DMS79 treated with DMSO at 0.1 percent for 48 hours (cell line): ENCODE measurements around the gene ART5.
"Not testable (repeated sequence)": the region's sequence is repeated elsewhere in the genome, so short reads cannot be mapped to it uniquely, and the experiment has no call there.

ENCODE experiments used
- DNase-seq: peaks from one replicate; lab custom pipeline; 2025; lab: John Stamatoyannopoulos, UW

Gene ART5

GRCh38 chr11:3617990-3618389 is 23.8 kb downstream of the ART5 start:
- no peak for DNase-seq

- peak; percentile 14 for DNase-seq
Measured at GRCh38 chr11:3616721-3617460, 24.9 kb downstream of the ART5 start.

GRCh38 chr11:3615998-3616397 is 25.8 kb downstream of the ART5 start:
- DNase-seq, result peak; percentile 15

- no peak for DNase-seq
Measured at GRCh38 chr11:3614742-3615171, 27.0 kb downstream of the ART5 start.

DNA sequence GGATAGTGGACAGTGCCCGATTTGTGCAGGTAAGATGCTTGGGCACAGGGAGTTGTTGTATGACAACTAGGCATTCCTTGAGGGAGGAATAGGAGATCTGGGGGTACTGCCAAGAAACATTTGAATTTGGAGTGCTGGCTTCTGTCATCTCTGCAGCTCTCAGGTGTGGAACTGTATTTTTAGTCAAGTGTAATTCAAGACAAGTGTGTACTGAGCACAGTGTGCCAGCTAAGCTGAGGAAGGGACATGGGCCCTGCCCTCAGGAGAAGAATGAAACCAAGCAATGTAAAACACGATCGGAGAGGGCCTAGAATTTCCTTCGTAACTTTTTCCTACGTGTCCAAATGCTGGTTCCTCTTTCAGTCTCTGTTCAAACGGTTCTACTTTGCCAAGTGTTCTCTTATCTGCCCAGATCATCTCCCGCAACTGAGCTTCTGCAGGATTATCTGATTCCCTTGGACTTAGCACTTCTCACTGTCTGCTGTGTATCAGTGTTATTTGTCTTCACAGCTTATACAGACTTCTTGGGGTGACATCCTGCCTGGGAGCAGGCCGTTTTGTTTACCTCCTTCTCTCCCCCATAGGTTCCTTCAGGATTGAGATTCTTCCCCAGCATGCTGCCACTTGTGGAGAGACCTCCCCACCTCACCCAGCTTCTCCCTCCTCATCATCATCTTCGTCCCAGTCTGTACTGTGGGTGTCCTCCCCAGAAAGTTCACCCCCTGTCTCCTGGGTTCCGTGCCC is 27.6 kb downstream of the ART5 start:
- peak; percentile 28 for DNase-seq

DNA sequence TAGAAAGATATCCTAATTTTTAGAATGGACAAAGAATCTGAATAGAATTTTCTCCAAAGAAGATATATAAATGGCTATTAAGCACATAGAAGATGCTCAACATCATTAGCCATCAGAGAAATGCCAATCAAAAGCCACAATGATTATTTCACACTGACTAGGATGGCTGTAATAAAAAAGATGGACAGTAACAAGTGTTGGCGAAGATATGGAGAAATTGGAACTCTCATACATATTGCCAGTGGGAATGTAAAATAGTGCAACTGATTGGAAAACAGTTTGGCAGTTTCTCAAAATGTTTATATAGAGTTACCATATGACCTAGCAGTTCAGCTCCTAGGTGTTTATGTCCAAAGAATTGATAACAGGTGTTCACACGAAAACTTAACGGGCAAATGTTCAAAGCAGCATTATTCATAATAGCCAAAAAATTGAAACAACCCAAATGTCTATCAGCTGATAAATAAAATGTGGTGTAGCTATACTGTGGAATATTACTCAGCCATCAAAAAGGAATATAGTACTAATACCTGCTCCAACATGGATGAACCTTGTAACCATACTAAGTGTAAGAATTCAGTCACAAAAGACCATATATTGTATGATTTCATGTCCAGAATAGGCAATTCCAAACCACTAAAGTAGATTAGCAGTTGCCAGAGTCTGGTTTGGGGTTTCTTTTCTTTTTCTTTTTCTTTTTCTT is 29.7 kb downstream of the ART5 start:
- DNase-seq, result no peak

- no peak for DNase-seq
Measured at GRCh38 chr11:3610846-3611245, 30.9 kb downstream of the ART5 start.

DNA sequence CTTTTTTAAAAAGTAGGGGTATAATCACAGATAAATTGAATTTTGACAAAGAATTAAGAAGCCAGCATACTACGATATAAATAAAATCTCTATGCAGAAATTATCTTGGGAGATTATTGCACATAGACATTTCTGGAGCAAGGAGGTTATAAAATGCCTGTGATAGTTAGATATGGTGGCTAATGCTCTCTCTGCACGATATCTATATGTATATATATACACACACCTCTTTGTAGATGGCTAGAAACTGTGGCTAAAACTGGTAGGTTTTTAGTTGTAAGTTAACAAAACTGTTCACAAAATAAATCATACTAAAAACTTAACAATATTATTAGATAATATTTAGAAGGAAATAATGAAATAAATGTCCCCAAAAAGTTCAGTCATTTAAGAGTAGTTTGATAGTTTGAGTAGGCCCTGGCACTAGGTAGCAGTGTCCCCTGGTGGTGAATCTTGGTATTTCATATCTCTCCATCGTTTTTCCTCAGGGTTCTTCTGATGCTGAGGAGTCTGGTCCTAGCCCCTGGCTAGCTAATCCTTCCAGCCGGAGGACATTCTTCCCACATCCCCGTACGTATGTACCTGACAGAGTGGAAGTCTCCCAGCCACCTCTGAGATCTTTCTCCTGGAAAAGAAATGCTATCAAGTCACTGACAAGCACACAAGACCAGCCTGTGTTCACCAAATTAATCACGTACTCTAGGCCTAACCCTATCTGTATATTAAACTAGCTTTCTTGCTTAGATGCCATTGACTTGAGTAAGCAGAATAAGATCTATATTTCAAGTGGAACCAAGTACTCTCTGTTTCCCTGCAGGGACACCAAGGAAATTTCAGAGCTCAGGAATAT is 32.2 kb downstream of the ART5 start:
- peak; percentile 16 for DNase-seq

GRCh38 chr11:3605771-3606203 is 36.0 kb downstream of the ART5 start:
- no peak for DNase-seq

DNA sequence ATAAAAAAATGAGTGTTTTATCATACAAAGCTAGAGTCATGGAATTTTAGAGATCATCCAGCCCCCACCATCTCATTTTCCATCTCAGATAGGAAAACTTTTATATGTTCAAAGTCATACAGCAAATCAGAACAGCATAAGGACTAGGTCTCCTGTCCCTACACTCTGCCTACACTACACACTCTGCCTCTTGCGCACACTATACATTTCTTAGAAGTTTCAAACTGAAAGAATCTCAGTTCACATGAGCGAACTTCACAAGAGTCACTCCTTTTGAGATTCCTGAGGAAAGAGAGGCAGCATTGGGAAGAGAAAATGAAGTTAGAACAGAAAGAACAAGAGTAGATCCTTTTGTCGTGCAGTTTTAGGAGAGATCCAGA is 36.5 kb downstream of the ART5 start:
- DNase-seq, result no peak

- DNase-seq, result peak; percentile 13
Measured at GRCh38 chr11:3604167-3604566, 37.6 kb downstream of the ART5 start.

GRCh38 chr11:3600201-3600600 is 41.6 kb downstream of the ART5 start:
- DNase-seq, result not testable (repeated sequence)

GRCh38 chr11:3597743-3598142 is 44.0 kb downstream of the ART5 start:
- not testable (repeated sequence) for DNase-seq

GRCh38 chr11:3591326-3591725 is 50.5 kb downstream of the ART5 start:
- DNase-seq, result not testable (repeated sequence)

- DNase-seq, result not testable (repeated sequence)
Measured at GRCh38 chr11:3590193-3590592, 51.6 kb downstream of the ART5 start.

DNA sequence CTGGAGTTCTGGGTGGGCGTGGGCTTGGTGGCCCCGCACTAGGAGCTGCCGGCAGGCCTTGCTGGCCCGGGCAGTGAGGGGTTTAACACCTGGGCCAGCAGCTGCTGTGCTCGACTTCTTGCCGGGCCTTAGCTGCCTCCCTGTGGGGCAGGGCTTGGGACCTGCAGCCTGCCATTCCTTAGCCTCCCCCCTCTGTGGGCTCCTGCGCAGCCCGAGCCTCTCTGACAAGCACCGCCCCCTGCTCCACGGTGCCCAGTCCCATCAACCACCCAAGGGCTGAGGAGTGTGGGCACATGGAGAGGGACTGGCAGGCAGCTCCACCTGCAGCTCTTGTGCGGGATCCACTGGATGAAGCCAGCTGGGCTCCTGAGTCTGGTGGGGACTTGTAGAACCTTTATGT is 53.0 kb downstream of the ART5 start:
- DNase-seq, result peak; percentile 15
